CMK (cell line): ENCODE data around the gene SLC15A1.
A peak's percentile ranks its signal among the peaks of the same experiment; 100 is the strongest.

Experiments used
- DNase-seq: peaks from one replicate; pipeline ENCODE4 v3.0.0-alpha.2; 2010; ENCODE audit warnings: low read depth

The SLC15A1 gene

GRCh38 chr13:98693756-98694155 is 58.7 kb downstream of the SLC15A1 start:
- DNase-seq = no peak

GRCh38 chr13:98691360-98691759 is 61.1 kb downstream of the SLC15A1 start:
- DNase-seq = no peak

GRCh38 chr13:98690348-98691022 is 62.0 kb downstream of the SLC15A1 start:
- no peak for DNase-seq

- no peak for DNase-seq
Measured at GRCh38 chr13:98689347-98689968, 63.0 kb downstream of the SLC15A1 start.

- no peak for DNase-seq
Measured at GRCh38 chr13:98688373-98688772, 64.1 kb downstream of the SLC15A1 start.

GRCh38 chr13:98687319-98687718 is 65.2 kb downstream of the SLC15A1 start:
- DNase-seq = no peak

- no peak for DNase-seq
Measured at GRCh38 chr13:98686270-98686669, 66.2 kb downstream of the SLC15A1 start.

GRCh38 chr13:98685146-98685545 is 67.3 kb downstream of the SLC15A1 start:
- no peak for DNase-seq

- no peak for DNase-seq
Measured at GRCh38 chr13:98681049-98681448, 71.4 kb downstream of the SLC15A1 start.

GRCh38 chr13:98678741-98679140 is 73.7 kb downstream of the SLC15A1 start:
- no peak for DNase-seq

GRCh38 chr13:98677398-98677797 is 75.1 kb downstream of the SLC15A1 start:
- no peak for DNase-seq

- DNase-seq = no peak
Measured at GRCh38 chr13:98676239-98676638, 76.2 kb downstream of the SLC15A1 start.

GRCh38 chr13:98675837-98676236 is 76.6 kb downstream of the SLC15A1 start:
- no peak for DNase-seq

- peak; percentile 22 for DNase-seq
Measured at GRCh38 chr13:98675066-98675465, 77.4 kb downstream of the SLC15A1 start.

- peak; percentile 27 for DNase-seq
Measured at GRCh38 chr13:98672947-98673613, 79.4 kb downstream of the SLC15A1 start.

GRCh38 chr13:98668155-98668554 is 84.3 kb downstream of the SLC15A1 start:
- DNase-seq = no peak

GRCh38 chr13:98665638-98665995 is 86.9 kb downstream of the SLC15A1 start:
- DNase-seq = no peak

- DNase-seq = no peak
Measured at GRCh38 chr13:98664924-98665637, 87.4 kb downstream of the SLC15A1 start.

GRCh38 chr13:98664510-98664909 is 88.0 kb downstream of the SLC15A1 start:
- DNase-seq = no peak

GRCh38 chr13:98664047-98664446 is 88.4 kb downstream of the SLC15A1 start:
- DNase-seq = no peak

- no peak for DNase-seq
Measured at GRCh38 chr13:98658131-98658530, 94.3 kb downstream of the SLC15A1 start.

- no peak for DNase-seq
Measured at GRCh38 chr13:98657506-98658085, 94.9 kb downstream of the SLC15A1 start.
